AG09319 (cell line): ENCODE results near the gene TRPM2.
"Not testable (repeated sequence)": the region's sequence is repeated elsewhere in the genome, so short reads cannot be mapped to it uniquely, and the experiment has no call there.

Source experiments
- DNase-seq: peaks from one replicate; pipeline ENCODE4 v3.0.0-alpha.2; 2010; ENCODE audit warnings: low read depth; ENCODE audit errors: extremely low read depth
- TF ChIP-seq, protein P1 (sequence below): IDR thresholded peaks from 2 replicates; pipeline ENCODE4 v1.5.1; 2011; ENCODE audit warnings: low read depth, mild to moderate bottlenecking, inconsistent platforms, low read length, moderate library complexity

Gene TRPM2

DNA sequence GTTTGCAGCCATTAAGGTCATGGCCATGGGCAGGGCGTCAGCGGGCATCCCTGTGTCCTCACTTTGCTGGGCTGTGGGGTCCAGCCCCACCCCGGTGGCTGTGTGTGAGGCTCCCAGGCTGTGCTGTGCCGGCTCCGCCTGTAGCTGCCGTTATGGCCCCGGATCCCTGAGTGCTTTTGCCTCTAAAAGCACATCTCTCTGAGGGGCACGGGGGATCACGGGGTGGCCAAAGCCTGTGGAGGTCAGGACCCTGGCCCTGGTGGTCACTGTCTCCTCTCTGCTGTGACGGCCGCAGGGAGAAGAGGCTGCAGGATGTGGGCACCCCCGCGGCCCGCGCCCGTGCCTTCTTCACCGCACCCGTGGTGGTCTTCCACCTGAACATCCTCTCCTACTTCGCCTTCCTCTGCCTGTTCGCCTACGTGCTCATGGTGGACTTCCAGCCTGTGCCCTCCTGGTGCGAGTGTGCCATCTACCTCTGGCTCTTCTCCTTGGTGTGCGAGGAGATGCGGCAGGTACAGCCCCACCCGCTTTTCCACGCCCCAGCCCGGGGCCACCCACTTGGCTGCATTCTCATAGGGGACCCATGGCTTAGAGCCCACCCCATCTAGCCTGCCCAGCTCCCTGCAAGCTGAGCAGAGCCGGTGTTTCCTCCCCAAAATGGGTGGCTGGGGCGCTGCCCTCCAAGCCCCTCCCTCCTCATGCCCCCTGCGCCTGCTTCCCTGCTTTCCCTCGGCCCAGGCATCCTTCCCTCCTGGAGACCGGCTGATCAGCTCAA is 48.2 kb downstream of the TRPM2 start:
- no peak for DNase-seq
- TF ChIP-seq, protein P1, sequence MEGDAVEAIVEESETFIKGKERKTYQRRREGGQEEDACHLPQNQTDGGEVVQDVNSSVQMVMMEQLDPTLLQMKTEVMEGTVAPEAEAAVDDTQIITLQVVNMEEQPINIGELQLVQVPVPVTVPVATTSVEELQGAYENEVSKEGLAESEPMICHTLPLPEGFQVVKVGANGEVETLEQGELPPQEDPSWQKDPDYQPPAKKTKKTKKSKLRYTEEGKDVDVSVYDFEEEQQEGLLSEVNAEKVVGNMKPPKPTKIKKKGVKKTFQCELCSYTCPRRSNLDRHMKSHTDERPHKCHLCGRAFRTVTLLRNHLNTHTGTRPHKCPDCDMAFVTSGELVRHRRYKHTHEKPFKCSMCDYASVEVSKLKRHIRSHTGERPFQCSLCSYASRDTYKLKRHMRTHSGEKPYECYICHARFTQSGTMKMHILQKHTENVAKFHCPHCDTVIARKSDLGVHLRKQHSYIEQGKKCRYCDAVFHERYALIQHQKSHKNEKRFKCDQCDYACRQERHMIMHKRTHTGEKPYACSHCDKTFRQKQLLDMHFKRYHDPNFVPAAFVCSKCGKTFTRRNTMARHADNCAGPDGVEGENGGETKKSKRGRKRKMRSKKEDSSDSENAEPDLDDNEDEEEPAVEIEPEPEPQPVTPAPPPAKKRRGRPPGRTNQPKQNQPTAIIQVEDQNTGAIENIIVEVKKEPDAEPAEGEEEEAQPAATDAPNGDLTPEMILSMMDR, result no peak

DNA sequence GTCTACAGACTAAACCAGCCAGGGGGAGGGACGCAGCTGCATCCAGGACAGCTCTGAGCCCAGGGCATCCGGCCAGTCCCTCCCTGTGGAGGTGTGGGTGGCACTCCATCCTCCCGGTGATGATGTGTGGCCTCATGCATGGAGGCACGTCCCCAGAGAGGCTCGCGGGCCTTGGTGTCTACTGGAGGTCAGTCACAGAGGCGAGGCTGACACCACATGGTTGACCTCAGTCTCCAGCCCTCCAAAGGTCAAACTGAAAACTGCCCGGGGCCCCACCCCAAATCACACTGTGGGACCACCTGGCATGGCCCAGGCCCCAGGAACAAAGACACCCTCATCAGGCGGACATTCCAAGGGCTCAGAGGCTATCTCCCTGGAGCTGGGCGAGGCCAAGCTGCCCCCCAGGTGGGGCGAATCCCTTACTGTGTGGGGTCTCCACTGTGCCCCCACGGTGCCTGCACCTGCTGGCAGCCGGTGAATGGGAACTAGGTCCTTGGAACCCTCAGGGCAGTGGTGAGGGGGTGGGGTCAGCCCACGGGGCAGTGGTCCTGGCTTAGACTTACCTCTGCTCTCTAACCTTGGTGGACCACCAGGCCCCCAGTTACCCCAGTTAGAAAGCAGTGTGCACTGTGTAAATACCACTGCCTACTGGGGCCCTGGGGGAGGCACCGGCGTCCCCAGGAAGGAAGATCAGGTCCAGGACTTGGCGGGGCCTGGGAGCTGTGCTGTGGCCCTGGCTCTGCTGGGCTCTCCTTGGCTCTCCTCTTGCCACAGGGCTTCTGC is 49.1 kb downstream of the TRPM2 start:
- TF ChIP-seq, protein P1, result no peak
- DNase-seq, result no peak

DNA sequence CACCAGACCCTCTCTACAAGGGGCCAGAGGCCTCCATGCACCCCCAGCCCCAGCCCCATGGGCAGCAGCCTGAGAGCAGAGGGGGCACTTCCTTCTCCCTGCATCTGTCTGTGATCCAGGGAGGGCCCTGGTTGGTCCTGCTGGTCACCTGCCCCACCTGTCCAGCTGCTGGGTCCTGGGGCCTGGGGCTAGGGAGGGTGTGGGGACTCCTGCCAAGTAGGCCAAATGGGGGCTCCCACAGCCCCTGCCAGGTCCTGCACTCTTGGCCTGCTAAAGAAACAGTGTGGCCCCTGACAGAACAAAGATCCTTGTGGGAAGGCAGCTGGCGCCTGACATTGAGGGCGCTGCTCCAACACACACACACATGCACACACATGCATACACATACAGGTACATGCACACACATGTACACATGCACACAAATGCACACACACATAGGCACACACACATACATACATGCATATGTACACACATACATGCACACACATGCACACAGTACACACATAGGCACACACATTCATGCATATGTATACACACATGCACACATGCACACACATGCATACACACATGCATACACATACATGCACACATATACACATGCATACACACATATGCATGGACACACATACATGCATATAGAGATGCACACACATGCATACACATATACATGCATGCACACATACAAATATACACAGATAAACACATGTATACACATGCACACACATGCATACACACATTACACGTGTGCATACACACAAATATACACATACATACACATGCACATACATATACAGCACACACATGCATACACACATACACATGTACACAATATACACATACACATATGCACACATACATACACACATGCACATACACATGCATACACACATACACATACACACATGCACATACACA is 49.9 kb downstream of the TRPM2 start:
- DNase-seq, result no peak

DNA sequence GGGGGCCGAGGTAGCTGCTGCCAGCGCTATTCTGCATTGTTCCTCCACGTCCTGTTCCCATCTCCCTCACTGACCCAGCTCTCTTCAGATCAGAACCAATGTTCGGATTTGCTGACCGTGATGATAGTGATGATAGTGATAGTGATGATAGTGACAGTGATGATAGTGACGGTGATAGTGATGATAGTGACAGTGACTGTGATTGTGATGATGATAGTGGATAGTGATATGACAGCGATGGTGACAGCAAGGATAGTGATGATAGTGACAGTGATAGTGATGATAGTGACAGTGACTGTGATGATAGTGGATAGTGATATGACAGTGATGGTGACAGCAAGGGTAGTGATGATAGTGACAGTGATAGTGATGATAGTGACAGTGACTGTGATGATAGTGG is 51.1 kb downstream of the TRPM2 start:
- DNase-seq, result not testable (repeated sequence)

More for the DNA sequence above, 49.9 kb downstream of the TRPM2 start:
- TF ChIP-seq, protein P1, result no peak

DNA sequence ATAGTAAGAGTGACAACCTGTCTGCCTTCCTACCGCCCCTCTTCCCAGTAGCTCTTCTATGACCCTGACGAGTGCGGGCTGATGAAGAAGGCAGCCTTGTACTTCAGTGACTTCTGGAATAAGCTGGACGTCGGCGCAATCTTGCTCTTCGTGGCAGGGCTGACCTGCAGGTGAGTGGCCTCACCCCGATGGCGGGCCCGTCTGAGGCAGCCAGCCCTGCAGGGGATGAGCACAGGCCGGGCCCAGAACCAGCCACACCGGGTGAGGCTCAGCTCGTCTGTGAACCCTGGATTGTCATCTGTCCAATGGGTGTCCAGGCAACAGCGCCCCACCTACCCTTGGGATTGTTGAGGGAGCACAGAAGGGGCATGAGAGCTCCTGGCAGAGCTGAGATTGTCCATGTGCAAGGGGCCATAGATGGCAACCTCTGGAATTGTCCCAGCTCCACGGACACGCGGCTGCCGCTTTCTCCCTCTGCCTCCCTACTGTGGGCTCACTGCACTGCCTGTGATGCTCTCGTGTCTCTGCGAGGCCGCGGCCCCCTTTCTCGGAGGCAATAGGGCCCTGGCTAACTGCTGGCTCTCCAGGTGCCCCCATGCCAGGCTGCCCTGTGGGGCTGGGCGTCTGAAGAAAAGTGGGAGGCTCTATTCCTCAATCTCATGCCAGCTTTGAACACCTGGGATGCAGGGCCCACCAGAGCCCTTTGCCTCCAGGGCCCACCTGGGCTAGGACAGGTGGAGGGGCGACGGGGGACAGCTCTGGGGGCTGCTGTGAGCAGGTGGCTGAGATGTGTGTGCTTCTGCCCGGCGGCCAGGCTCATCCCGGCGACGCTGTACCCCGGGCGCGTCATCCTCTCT is 51.9 kb downstream of the TRPM2 start:
- no peak for DNase-seq
- TF ChIP-seq, protein P1, result no peak

DNA sequence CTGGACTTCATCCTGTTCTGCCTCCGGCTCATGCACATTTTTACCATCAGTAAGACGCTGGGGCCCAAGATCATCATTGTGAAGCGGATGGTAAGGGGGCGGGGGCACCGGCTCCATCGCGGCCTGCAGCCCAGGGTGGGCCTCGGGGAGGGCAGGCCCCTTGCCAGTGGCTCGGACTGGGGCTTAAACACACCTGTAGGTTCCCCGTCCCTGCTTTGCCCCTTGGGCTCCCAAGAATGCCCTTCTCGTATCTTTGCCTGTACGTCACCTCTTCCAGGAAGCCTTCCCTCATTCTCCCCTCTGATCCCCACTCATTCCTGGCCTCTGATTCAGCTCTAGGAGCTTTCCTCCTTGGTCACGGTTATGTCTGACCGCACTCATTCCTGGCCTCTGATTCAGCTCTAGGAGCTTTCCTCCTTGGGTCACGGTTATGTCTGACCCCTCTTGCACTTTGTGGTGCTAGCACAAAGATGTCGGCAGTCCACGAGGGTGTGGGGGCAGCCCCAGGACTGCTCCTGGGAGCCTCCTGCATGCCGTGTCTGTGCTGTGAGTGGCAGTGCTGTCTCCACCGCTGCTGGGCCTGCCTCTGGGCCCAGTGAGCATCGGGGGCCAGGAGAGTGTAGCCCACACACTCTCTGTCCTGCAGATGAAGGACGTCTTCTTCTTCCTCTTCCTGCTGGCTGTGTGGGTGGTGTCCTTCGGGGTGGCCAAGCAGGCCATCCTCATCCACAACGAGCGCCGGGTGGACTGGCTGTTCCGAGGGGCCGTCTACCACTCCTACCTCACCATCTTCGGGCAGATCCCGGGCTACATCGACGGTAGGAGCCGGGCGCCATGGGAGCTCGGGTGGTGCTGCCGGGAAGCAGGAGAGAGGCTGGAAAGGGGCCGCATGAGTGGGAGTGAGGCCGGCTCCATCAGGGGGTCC is 52.8 kb downstream of the TRPM2 start:
- DNase-seq, result no peak
- TF ChIP-seq, protein P1, result no peak
